ENCODE results near the gene ABCF3.

The ABCF3 gene

DNA sequence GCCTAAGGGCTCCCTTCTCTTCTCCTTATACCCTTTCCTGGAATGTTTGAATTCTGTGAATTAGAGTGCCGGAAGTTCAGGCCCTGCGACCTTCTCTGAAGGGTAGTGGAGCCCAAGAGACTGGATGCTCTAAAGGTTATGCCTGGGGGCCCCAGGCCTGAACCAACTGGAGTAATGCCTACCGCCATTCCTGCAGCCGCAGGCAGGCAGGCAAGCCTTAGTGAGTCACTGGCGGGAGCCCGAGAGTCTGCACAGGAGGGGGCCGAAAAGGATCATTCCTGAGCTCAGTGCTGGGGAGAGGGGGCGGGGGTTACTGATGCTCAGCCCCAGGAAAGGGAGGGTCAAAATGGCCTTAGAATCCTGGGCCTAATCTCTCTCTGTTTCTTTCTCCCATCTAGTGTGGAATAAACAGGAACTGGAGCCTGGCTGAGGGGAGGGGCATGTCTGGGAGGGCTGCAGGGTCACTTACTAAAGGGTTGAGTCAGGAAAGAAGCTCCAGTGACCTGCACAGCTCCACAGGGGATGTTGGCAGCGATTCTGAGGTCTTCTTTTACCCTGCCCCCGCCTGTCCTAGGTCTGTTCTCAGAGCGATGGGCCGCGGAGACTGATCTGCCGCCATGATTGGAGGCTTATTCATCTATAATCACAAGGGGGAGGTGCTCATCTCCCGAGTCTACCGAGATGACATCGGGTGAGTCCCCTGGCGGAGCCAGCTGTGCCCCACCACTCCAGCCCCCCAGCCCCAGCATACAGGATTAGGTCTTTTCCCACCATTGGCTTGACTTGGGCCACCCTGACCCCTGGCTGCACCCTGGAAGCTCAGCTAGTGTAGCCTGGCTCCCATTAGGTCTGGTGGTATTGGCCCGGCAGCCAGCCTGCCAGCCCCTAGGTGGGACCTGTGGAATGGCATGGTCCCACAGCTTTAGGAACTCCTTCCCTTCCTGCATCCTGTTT, 9.3 kb upstream of the ABCF3 start:
- no peak for TF ChIP-seq EZH2phosphoT487 (conservative IDR thresholded peaks at IDR 0.05; ENCODE audit: low read length)
- TF ChIP-seq, protein P1, sequence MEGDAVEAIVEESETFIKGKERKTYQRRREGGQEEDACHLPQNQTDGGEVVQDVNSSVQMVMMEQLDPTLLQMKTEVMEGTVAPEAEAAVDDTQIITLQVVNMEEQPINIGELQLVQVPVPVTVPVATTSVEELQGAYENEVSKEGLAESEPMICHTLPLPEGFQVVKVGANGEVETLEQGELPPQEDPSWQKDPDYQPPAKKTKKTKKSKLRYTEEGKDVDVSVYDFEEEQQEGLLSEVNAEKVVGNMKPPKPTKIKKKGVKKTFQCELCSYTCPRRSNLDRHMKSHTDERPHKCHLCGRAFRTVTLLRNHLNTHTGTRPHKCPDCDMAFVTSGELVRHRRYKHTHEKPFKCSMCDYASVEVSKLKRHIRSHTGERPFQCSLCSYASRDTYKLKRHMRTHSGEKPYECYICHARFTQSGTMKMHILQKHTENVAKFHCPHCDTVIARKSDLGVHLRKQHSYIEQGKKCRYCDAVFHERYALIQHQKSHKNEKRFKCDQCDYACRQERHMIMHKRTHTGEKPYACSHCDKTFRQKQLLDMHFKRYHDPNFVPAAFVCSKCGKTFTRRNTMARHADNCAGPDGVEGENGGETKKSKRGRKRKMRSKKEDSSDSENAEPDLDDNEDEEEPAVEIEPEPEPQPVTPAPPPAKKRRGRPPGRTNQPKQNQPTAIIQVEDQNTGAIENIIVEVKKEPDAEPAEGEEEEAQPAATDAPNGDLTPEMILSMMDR (IDR thresholded peaks at IDR 0.05; ENCODE audit: insufficient read depth, low read length, poor library complexity, severe bottlenecking) = no peak
- Histone ChIP-seq H3K27me3 (ENCODE audit: low read length) (no peaks in the 10 kb centered on the region), H3K27ac (ENCODE audit: low read depth, low read length) (no peak overlapping the region), H3K9me2 (replicated peaks; ENCODE audit: insufficient read depth, low read length) (no peaks in the 10 kb centered on the region), H2AFZ (ENCODE audit: low read depth, low read length, severe bottlenecking) (no peak overlapping the region), H3K79me2 (ENCODE audit: insufficient read depth, low read length) (peaks cover 24% of the 10 kb centered on the region), H3K4me2 (ENCODE audit: low read depth, low read length, poor library complexity, severe bottlenecking) (peak overlapping the region; percentile 80), H3K9ac (ENCODE audit: low read length) (peak overlapping the region; percentile 96), H4K20me1 (ENCODE audit: low read depth, low read length) (no peaks in the 10 kb centered on the region), H3F3A (ENCODE audit: insufficient read depth) (0 out of 2 replicates have a peak, but pooled peaks cover 6% of the 10 kb centered on the region), H3K9me3 (ENCODE audit: insufficient read depth, low read length) (no peaks in the 10 kb centered on the region), H3K36me3 (ENCODE audit: low read length) (no peaks in the 10 kb centered on the region), H3K4me3 (ENCODE audit: insufficient read depth, low read length, poor library complexity, severe bottlenecking) (no peak overlapping the region)

DNA sequence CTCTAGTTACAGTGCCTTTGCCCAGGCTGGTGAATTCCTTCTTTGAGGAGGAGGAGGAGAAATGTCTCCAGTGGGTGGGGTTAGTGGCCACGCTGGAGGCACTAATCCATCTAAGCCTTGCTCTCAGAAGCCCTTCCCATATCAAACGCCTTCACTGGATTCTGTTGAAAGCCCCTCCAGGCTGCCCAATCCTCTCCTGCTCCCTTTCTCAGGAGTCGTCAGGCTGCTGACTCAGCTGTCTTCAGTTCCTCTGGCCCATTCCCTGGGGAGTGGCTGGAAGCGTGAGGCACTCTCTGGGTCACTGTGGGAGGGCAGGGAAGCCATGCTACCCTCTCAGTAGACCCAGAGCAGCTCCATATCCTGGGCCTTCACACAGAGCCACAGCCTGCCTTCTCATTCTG, 8.7 kb upstream of the ABCF3 start:
- Histone ChIP-seq H3K79me2 (ENCODE audit: insufficient read depth, low read length) (peaks cover 24% of the 10 kb centered on the region), H3K4me3 (ENCODE audit: insufficient read depth, low read length, poor library complexity, severe bottlenecking) (no peak overlapping the region), H3F3A (ENCODE audit: insufficient read depth) (0 out of 2 replicates have a peak, but pooled peaks cover 6% of the 10 kb centered on the region), H3K9me3 (ENCODE audit: insufficient read depth, low read length) (no peaks in the 10 kb centered on the region), H3K9ac (ENCODE audit: low read length) (no peak overlapping the region), H2AFZ (ENCODE audit: low read depth, low read length, severe bottlenecking) (no peak overlapping the region), H3K27ac (ENCODE audit: low read depth, low read length) (no peak overlapping the region), H3K36me3 (ENCODE audit: low read length) (no peaks in the 10 kb centered on the region), H3K27me3 (ENCODE audit: low read length) (no peaks in the 10 kb centered on the region), H4K20me1 (ENCODE audit: low read depth, low read length) (no peaks in the 10 kb centered on the region), H3K9me2 (replicated peaks; ENCODE audit: insufficient read depth, low read length) (no peaks in the 10 kb centered on the region), H3K4me2 (ENCODE audit: low read depth, low read length, poor library complexity, severe bottlenecking) (no peak overlapping the region)
- TF ChIP-seq, protein P1 (IDR thresholded peaks at IDR 0.05; ENCODE audit: insufficient read depth, low read length, poor library complexity, severe bottlenecking) = no peak
- TF ChIP-seq EZH2phosphoT487 (conservative IDR thresholded peaks at IDR 0.05; ENCODE audit: low read length) = no peak

DNA sequence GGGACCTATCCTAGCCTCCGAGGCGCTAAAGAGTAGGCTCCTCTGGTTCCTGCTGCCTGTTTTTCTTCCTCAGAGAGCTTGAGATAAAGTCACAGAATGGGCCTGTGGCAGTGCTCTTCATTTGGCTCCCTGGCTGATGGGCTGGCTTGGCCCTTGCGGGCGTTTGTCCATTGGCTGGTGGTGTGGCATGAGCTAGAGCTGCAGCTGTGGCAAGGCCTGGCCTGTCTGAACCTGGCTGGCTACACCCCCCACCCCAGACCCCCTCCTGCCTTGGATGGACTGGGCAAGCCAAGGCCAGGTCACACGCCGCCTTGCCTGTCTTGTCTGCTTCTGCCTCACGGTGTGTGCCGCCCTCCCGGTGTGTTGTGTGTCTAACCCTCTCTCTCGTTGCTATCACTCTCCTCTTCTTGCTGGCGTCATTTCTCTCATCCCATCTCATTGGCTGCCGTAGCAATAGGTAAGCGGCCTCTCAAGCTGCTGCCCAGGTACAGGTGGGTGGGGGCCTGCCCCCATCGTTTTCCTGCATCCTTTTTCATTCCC, 8.2 kb upstream of the ABCF3 start:
- no peaks in the 10 kb centered on the region for H3K36me3 ChIP-seq (ENCODE audit: low read length)
- 0 out of 2 replicates have a peak, but pooled peaks cover 6% of the 10 kb centered on the region for H3F3A ChIP-seq (ENCODE audit: insufficient read depth)
- H3K9me3 ChIP-seq (ENCODE audit: insufficient read depth, low read length) = no peaks in the 10 kb centered on the region
- no peak overlapping the region for H3K27ac ChIP-seq (ENCODE audit: low read depth, low read length)
- H3K4me3 ChIP-seq (ENCODE audit: insufficient read depth, low read length, poor library complexity, severe bottlenecking) = no peak overlapping the region
- no peaks in the 10 kb centered on the region for H3K9me2 ChIP-seq (replicated peaks; ENCODE audit: insufficient read depth, low read length)
- H3K4me2 ChIP-seq (ENCODE audit: low read depth, low read length, poor library complexity, severe bottlenecking) = no peak overlapping the region
- H4K20me1 ChIP-seq (ENCODE audit: low read depth, low read length) = no peaks in the 10 kb centered on the region
- H3K9ac ChIP-seq (ENCODE audit: low read length) = no peak overlapping the region
- H2AFZ ChIP-seq (ENCODE audit: low read depth, low read length, severe bottlenecking) = no peak overlapping the region
- H3K79me2 ChIP-seq (ENCODE audit: insufficient read depth, low read length) = peaks cover 24% of the 10 kb centered on the region
- TF ChIP-seq EZH2phosphoT487 (conservative IDR thresholded peaks at IDR 0.05; ENCODE audit: low read length) = no peak
- TF ChIP-seq, protein P1 (IDR thresholded peaks at IDR 0.05; ENCODE audit: insufficient read depth, low read length, poor library complexity, severe bottlenecking) = no peak
- no peaks in the 10 kb centered on the region for H3K27me3 ChIP-seq (ENCODE audit: low read length)
